Muscle layer of colon (tissue), 2 donors: ENCODE measurements around the gene BORCS5.

Experiments used
- H3K27ac ChIP-seq: one replicate; pipeline ENCODE4 v1.7.0; 2013; ENCODE audit warnings: low read depth, mild to moderate bottlenecking, low read length, moderate library complexity
- H3K27me3 ChIP-seq, 2 donors: one replicate each; pipeline ENCODE4 v1.7.0; 2013; ENCODE audit warnings: low read length in 2 of 2, mild to moderate bottlenecking in 2 of 2; ENCODE audit not compliant: insufficient read depth in 2 of 2, control insufficient read depth in 1 of 2
- H3K36me3 ChIP-seq: one replicate; pipeline ENCODE4 v1.7.0; 2013; ENCODE audit warnings: mild to moderate bottlenecking, low read length; ENCODE audit not compliant: insufficient read depth
- H3K4me1 ChIP-seq: one replicate; pipeline ENCODE4 v1.7.0; 2013; ENCODE audit warnings: mild to moderate bottlenecking, low read length; ENCODE audit not compliant: insufficient read depth
- H3K4me3 ChIP-seq, 2 donors: one replicate each; pipeline ENCODE4 v1.7.0; 2013; ENCODE audit warnings: low read length in 2 of 2, low read depth in 1 of 2, mild to moderate bottlenecking in 1 of 2, moderate library complexity in 1 of 2
- H3K9ac ChIP-seq: one replicate; pipeline ENCODE4 v1.7.0; 2013; ENCODE audit warnings: low read length
- H3K9me3 ChIP-seq: one replicate; pipeline ENCODE4 v1.7.0; 2013; ENCODE audit warnings: mild to moderate bottlenecking, low read length
- donor health status: abdominal sarcoma.
- donor health status: Adenocarcinoma of cecum.

BORCS5 gene

GRCh38 chr12:12502815-12503151, 145.9 kb downstream of the BORCS5 start:
- Histone ChIP-seq H3K4me1 (peaks cover 21% of the 10 kb centered on the region), H3K27me3 (no peaks in the 10 kb centered on the region), H3K36me3 (no peaks in the 10 kb centered on the region), H3K9ac (no peak overlapping the region), H3K27ac (no peak overlapping the region), H3K4me3 (no peak overlapping the region), H3K9me3 (no peaks in the 10 kb centered on the region)

- H3K27ac ChIP-seq = no peak overlapping the region
- peaks cover 21% of the 10 kb centered on the region for H3K4me1 ChIP-seq
- no peaks in the 10 kb centered on the region for H3K9me3 ChIP-seq
- no peaks in the 10 kb centered on the region for H3K36me3 ChIP-seq
- no peak overlapping the region for H3K4me3 ChIP-seq
- H3K9ac ChIP-seq = no peak overlapping the region
- H3K27me3 ChIP-seq = no peaks in the 10 kb centered on the region
These were observed 146.7 kb downstream of the BORCS5 start for GRCh38 chr12:12503384-12504078.

- Histone ChIP-seq H3K27ac (no peak overlapping the region), H3K4me3 (no peak overlapping the region), H3K9ac (peak overlapping the region; percentile 3), H3K36me3 (no peaks in the 10 kb centered on the region), H3K27me3 (no peaks in the 10 kb centered on the region), H3K9me3 (no peaks in the 10 kb centered on the region), H3K4me1 (peaks cover 21% of the 10 kb centered on the region)
These were observed 148.9 kb downstream of the BORCS5 start for GRCh38 chr12:12505544-12506495.

DNA sequence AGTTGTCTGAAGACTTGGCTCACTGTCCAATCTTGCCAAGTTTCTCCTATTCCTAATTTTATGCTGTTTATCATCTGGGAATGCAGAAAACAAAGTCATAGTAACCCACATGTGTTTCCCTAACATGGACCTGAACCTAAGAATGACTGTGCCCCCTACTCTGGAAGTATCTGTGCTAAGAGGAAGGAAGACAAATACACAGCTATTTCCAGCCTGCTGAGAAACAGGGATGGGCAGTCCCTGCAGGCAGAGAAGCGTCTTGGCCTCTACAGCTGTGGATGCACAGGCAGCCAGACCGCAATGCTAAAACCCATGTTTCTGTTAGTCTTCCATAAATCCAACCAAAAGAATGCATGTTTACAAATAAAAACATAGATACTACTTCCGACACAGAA, 149.6 kb downstream of the BORCS5 start:
- peaks cover 21% of the 10 kb centered on the region for H3K4me1 ChIP-seq
- H3K36me3 ChIP-seq = no peaks in the 10 kb centered on the region
- no peak overlapping the region for H3K4me3 ChIP-seq
- no peaks in the 10 kb centered on the region for H3K9me3 ChIP-seq
- no peak overlapping the region for H3K9ac ChIP-seq
- H3K27me3 ChIP-seq = no peaks in the 10 kb centered on the region
- H3K27ac ChIP-seq = no peak overlapping the region

- H3K4me1 ChIP-seq = peaks cover 21% of the 10 kb centered on the region
- no peaks in the 10 kb centered on the region for H3K9me3 ChIP-seq
- H3K27ac ChIP-seq = no peak overlapping the region
- H3K27me3 ChIP-seq = no peaks in the 10 kb centered on the region
- H3K4me3 ChIP-seq = no peak overlapping the region
- no peaks in the 10 kb centered on the region for H3K36me3 ChIP-seq
- no peak overlapping the region for H3K9ac ChIP-seq
These were observed 150.2 kb downstream of the BORCS5 start for GRCh38 chr12:12507121-12507520.

- Histone ChIP-seq H3K9me3 (no peaks in the 10 kb centered on the region), H3K27ac (no peak overlapping the region), H3K4me1 (peaks cover 25% of the 10 kb centered on the region), H3K4me3 (no peak overlapping the region), H3K9ac (no peak overlapping the region), H3K27me3 (no peaks in the 10 kb centered on the region), H3K36me3 (no peaks in the 10 kb centered on the region)
These were observed 151.7 kb downstream of the BORCS5 start for GRCh38 chr12:12508612-12509011.

DNA sequence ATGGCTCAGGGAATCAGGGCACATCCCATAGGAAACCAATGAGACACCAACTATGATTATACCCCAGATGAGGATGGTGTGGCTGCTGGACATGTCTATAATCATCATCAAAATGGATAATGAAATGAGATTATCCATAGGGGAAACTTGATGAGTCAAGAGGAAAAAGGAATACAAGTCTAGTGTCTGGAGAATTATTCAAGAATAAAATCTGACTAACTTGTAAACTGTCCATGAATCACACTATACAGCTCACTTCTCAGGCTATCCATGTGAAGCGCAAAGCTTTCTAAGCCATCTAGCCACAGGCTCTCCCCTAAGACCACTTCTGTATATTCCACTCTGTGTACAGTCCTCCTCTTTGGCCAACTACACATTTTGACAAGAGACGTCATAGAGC, 153.3 kb downstream of the BORCS5 start:
- Histone ChIP-seq H3K36me3 (no peaks in the 10 kb centered on the region), H3K9me3 (no peaks in the 10 kb centered on the region), H3K4me3 (no peak overlapping the region), H3K27me3 (no peaks in the 10 kb centered on the region), H3K27ac (no peak overlapping the region), H3K4me1 (peaks cover 27% of the 10 kb centered on the region), H3K9ac (no peak overlapping the region)

GRCh38 chr12:12510551-12510950, 153.7 kb downstream of the BORCS5 start:
- Histone ChIP-seq H3K27me3 (no peaks in the 10 kb centered on the region), H3K27ac (no peak overlapping the region), H3K9ac (no peak overlapping the region), H3K36me3 (no peaks in the 10 kb centered on the region), H3K9me3 (no peaks in the 10 kb centered on the region), H3K4me1 (peaks cover 23% of the 10 kb centered on the region), H3K4me3 (no peak overlapping the region)

GRCh38 chr12:12511021-12511783, 154.3 kb downstream of the BORCS5 start:
- Histone ChIP-seq H3K4me1 (peaks cover 17% of the 10 kb centered on the region), H3K27me3 (no peaks in the 10 kb centered on the region), H3K9me3 (no peaks in the 10 kb centered on the region), H3K27ac (no peak overlapping the region), H3K4me3 (no peak overlapping the region), H3K9ac (no peak overlapping the region), H3K36me3 (no peaks in the 10 kb centered on the region)

- Histone ChIP-seq H3K4me1 (peaks cover 10% of the 10 kb centered on the region), H3K36me3 (no peaks in the 10 kb centered on the region)
These were observed 155.2 kb downstream of the BORCS5 start for GRCh38 chr12:12511895-12512711.

More at GRCh38 chr12:12511895-12512711, 155.2 kb downstream of the BORCS5 start:
- Histone ChIP-seq H3K27ac (no peak overlapping the region), H3K9me3 (no peaks in the 10 kb centered on the region), H3K27me3 (no peaks in the 10 kb centered on the region), H3K4me3 (no peak overlapping the region), H3K9ac (no peak overlapping the region)
